B cell (primary cell): ENCODE measurements around the gene RAB7B. TPM values are rescaled to one million over a fixed set of nuclear protein-coding genes. Genes with fewer than 3 reads are reported as not detected.

ENCODE experiments used
- ATAC-seq: fragments of 200-7000 bp; cut with Tn5 transposase; one replicate; pipeline ENCODE4 v1.10.0; 2021; ENCODE audit warnings: low read depth, mild to moderate bottlenecking, moderate number of reproducible peaks, moderate library complexity
- CTCF ChIA-PET: fragments of 350-600 bp; sonication (Branson Sonifier 250); formaldehyde crosslinking; loops from one replicate; lab custom pipeline; 2021; ENCODE audit warnings: antibody characterized with exemption, inconsistent platforms; lab: Charles Lee
- POLR2A ChIA-PET: fragments of 350-600 bp; sonication (Branson Sonifier 250); formaldehyde crosslinking; loops from one replicate; lab custom pipeline; 2021; ENCODE audit warnings: antibody characterized with exemption; lab: Charles Lee
- DNase-seq: peaks from one replicate; pipeline ENCODE4 v3.0.0; 2013
- H2AFZ ChIP-seq: 2 replicates; pipeline ENCODE4 v1.6.1; 2012; ENCODE audit warnings: mild to moderate bottlenecking, low read depth, low read length; ENCODE audit not compliant: insufficient read depth, poor library complexity, severe bottlenecking
- H3K27ac ChIP-seq, 2 donors: 1 replicate in 1 of 2; 2 replicates in 1 of 2; pipeline ENCODE4 v1.5.1; 2012 to 2013; ENCODE audit warnings: low read length in 2 of 2, mild to moderate bottlenecking in 2 of 2, moderate library complexity in 1 of 2
- H3K27me3 ChIP-seq, 4 experiments: fragments of 200-600 bp in 1 of 4; sonication (generic) in 1 of 4; replicated peaks in 1 of 4; 1 replicate in 2 of 4; 2 replicates in 2 of 4; pipeline versions ENCODE4 v1.6.1 to v1.7.0; 2013 to 2016; ENCODE audit warnings: low read length in 3 of 4, mild to moderate bottlenecking in 2 of 4, mixed read lengths in 1 of 4, moderate library complexity in 1 of 4; ENCODE audit not compliant: insufficient read depth in 4 of 4, control insufficient read depth in 3 of 4; ENCODE audit errors: control extremely low read depth in 1 of 4
- H3K36me3 ChIP-seq, 2 experiments: replicated peaks in 1 of 2; 1 replicate in 1 of 2; 2 replicates in 1 of 2; pipeline versions ENCODE4 v1.6.1 to v1.7.1; 2013; ENCODE audit warnings: low read length in 1 of 2; ENCODE audit not compliant: insufficient read depth in 2 of 2, control insufficient read depth in 1 of 2; ENCODE audit errors: control extremely low read depth in 1 of 2, extremely low read depth in 1 of 2
- H3K4me1 ChIP-seq, 2 donors: fragments of 200-600 bp in 1 of 2; sonication (generic) in 1 of 2; 1 replicate in 1 of 2; 2 replicates in 1 of 2; pipeline versions ENCODE4 v1.5.1 to v1.6.1; 2013 to 2017; ENCODE audit warnings: low read length in 2 of 2; ENCODE audit not compliant: control insufficient read depth in 2 of 2, insufficient read depth in 2 of 2
- H3K4me2 ChIP-seq: replicated peaks from 2 replicates; pipeline ENCODE3; 2012; ENCODE audit warnings: mild to moderate bottlenecking, low read depth, low read length; ENCODE audit not compliant: poor library complexity, severe bottlenecking
- H3K4me3 ChIP-seq, 5 experiments: fragments of 200-600 bp in 1 of 5; sonication (generic) in 1 of 5; 1 replicate in 3 of 5; 2 replicates in 2 of 5; pipeline versions ENCODE4 v1.5.1 to v1.7.0; 2011 to 2016; ENCODE audit warnings: low read length in 4 of 5, mild to moderate bottlenecking in 4 of 5, low read depth in 2 of 5, control low read depth in 1 of 5, moderate library complexity in 1 of 5; ENCODE audit not compliant: insufficient read depth in 1 of 5; ENCODE audit errors: control extremely low read depth in 1 of 5, extremely low read depth in 1 of 5
- H3K79me2 ChIP-seq: fragments of 200-600 bp; sonication (generic); one replicate; pipeline ENCODE4 v1.6.0; 2016; ENCODE audit warnings: low read length; ENCODE audit not compliant: control insufficient read depth, insufficient read depth
- H3K9ac ChIP-seq: fragments of 200-600 bp; sonication (generic); 2 replicates; pipeline ENCODE4 v1.6.1; 2017; ENCODE audit warnings: mild to moderate bottlenecking, low read length, moderate library complexity
- H3K9me3 ChIP-seq, 3 donors: one replicate each; pipeline versions ENCODE4 v1.6.1 to v1.7.1; 2013; ENCODE audit warnings: low read length in 2 of 3; ENCODE audit not compliant: control insufficient read depth in 2 of 3, insufficient read depth in 1 of 3; ENCODE audit errors: control extremely low read depth in 1 of 3
- H4K20me1 ChIP-seq: 2 replicates; pipeline ENCODE4 v1.6.0; 2012; ENCODE audit warnings: mild to moderate bottlenecking, low read length; ENCODE audit not compliant: insufficient read depth, control insufficient read depth, poor library complexity, severe bottlenecking
- H3K27ac Mint-ChIP-seq: one replicate; pipeline ENCODE4 v1.8.0; 2021; ENCODE audit warnings: mixed read lengths
- H3K27me3 Mint-ChIP-seq: one replicate; pipeline ENCODE4 v1.8.0; 2021; ENCODE audit warnings: mixed read lengths
- H3K4me1 Mint-ChIP-seq: one replicate; pipeline ENCODE4 v1.8.0; 2021; ENCODE audit warnings: mixed read lengths
- H3K4me3 Mint-ChIP-seq: one replicate; pipeline ENCODE4 v1.8.0; 2021; ENCODE audit warnings: mixed read lengths
- H3K9me3 Mint-ChIP-seq: one replicate; pipeline ENCODE4 v1.8.0; 2022; ENCODE audit warnings: mixed read lengths; ENCODE audit not compliant: insufficient read depth
- CTCF ChIP-seq: fragments of 200-600 bp; IDR thresholded peaks from one replicate; pipeline ENCODE4 v1.8.0; 2022; ENCODE audit warnings: antibody characterized with exemption, mild to moderate bottlenecking
- EZH2 ChIP-seq: IDR thresholded peaks from 2 replicates; pipeline ENCODE4 v1.6.1; 2012; ENCODE audit warnings: borderline replicate concordance, low read depth, mild to moderate bottlenecking, moderate library complexity, low read length; ENCODE audit not compliant: insufficient read depth, poor library complexity, severe bottlenecking
- WGBS: methylation state at CpG from one replicate; pipeline ENCODE4 v1.1.5; 2013; ENCODE audit warnings: missing lambda C conversion rate; ENCODE audit not compliant: insufficient coverage; 5-methylcytosine and 5-hydroxymethylcytosine counted together
- intact Hi-C: fragments of 100-400 bp; cut with micrococcal nuclease; formaldehyde crosslinking; loops from one replicate; pipeline ENCODE4 v1.10.0; 2022
- polyA plus RNA-seq: library from polyadenylated mRNA; depleted of rRNA; stranded (reverse); fragments of >200 nt; gene quantifications from 2 replicates; pipeline ENCODE4 v1.2.3, GENCODE V29; 2012
- total RNA-seq, 2 donors: library from RNA; stranded (reverse); fragments of 120-200 nt in 1 of 2; gene quantifications; 1 replicate in 1 of 2; 2 replicates in 1 of 2; pipeline versions ENCODE4 v1.2.3 to v1.2.4, GENCODE V29; 2013 to 2022

RAB7B gene
- total and polyA plus RNA-seq, 2 donors (not counting 1 experiment from before 2014, with no cell fraction given): not detected

GRCh38 chr1:205994346-205994745 lies 8.8 kb downstream of the RAB7B start:
- CTCF ChIA-PET: interaction anchor here (0.8 to 1.9 kb wide), 4 partner anchors 10 to 111 kb away, joined by 4 to 6 read pairs (median 4); no protein-coding TSS in a partner anchor
- Histone ChIP-seq H3K9me3 (peaks cover 0 to 7% (median 5%) of the 10 kb centered on the region in 3 donors), H3K4me2 (no peak overlapping the region), H3K4me1 (no peaks in the 10 kb centered on the region), H3K4me3 (no peak overlapping the region), H3K27me3 (peaks cover 0 to 6% (median 2%) of the 10 kb centered on the region in 4 experiments), H4K20me1 (no peaks in the 10 kb centered on the region), H2AFZ (no peak overlapping the region), H3K9ac (no peak overlapping the region), H3K27ac (no peak overlapping the region), H3K36me3 (no peaks in the 10 kb centered on the region), H3K79me2 (no peaks in the 10 kb centered on the region)
- TF ChIP-seq CTCF: no peak
- no peak for TF ChIP-seq EZH2
- Mint-ChIP-seq H3K4me1 (peaks cover 4% of the 10 kb centered on the region), H3K9me3 (peaks cover 7% of the 10 kb centered on the region), H3K27me3 (peaks cover 18% of the 10 kb centered on the region), H3K27ac (no peak overlapping the region), H3K4me3 (no peak overlapping the region)
- 91% methylated on average over 3 of the region's 4 CpGs for WGBS
- no peak for ATAC-seq
- intact Hi-C loops: no loop called here
- no peak for DNase-seq
- POLR2A ChIA-PET: no interaction called here

- peaks cover 0 to 7% (median 5%) of the 10 kb centered on the region in 3 donors for H3K9me3 ChIP-seq
- no peak overlapping the region for H3K27ac Mint-ChIP-seq
- H3K27me3 ChIP-seq: peaks cover 0 to 6% (median 2%) of the 10 kb centered on the region in 4 experiments
- no peaks in the 10 kb centered on the region for H3K79me2 ChIP-seq
- intact Hi-C loops: no loop called here
- no peak overlapping the region for H3K9ac ChIP-seq
- no peak overlapping the region for H3K4me2 ChIP-seq
- ChIA-PET POLR2A (no interaction called here), CTCF (interaction anchor here (1.0 to 2.3 kb wide), 4 partner anchors 9 to 16 kb away, joined by 3 to 23 read pairs (median 4); no protein-coding TSS in a partner anchor)
- H3K4me3 ChIP-seq: no peak overlapping the region
- no peaks in the 10 kb centered on the region for H3K36me3 ChIP-seq
- H3K27me3 Mint-ChIP-seq: peaks cover 18% of the 10 kb centered on the region
- ATAC-seq (no peak), DNase-seq (no peak)
- peaks cover 4% of the 10 kb centered on the region for H3K4me1 Mint-ChIP-seq
- no peak overlapping the region for H3K27ac ChIP-seq
- no CpG with 5 or more reads among the region's 1 CpG for WGBS
- TF ChIP-seq EZH2 (no peak), CTCF (no peak)
- H3K4me3 Mint-ChIP-seq: no peak overlapping the region
- H3K9me3 Mint-ChIP-seq: peaks cover 7% of the 10 kb centered on the region
- H4K20me1 ChIP-seq: no peaks in the 10 kb centered on the region
- H2AFZ ChIP-seq: no peak overlapping the region
- no peaks in the 10 kb centered on the region for H3K4me1 ChIP-seq
Measured at GRCh38 chr1:205993068-205993467, 10.1 kb downstream of the RAB7B start.
